Measurements from ENCODE around the gene SYP. TPM values are rescaled to one million over a fixed set of nuclear protein-coding genes. Genes with fewer than 3 reads are reported as not detected.
A peak's percentile ranks its signal among the peaks of the same experiment; 100 is the strongest.
"Not testable (repeated sequence)": the region's sequence is repeated elsewhere in the genome, so short reads cannot be mapped to it uniquely, and the experiment has no call there.

Gene SYP
- total RNA-seq, 1 donor from 2014 or later = 1.00 TPM

GRCh38 chrX:49171752-49172279 lies 28.2 kb downstream of the SYP start, which contains the start of gene PLP2:
TSS of gene PLP2 (plus strand) at chrX:49171898. CDS start at chrX:49172001, 103 bp downstream.
- DNase-seq (ENCODE audit: low spot score) = no peak

- no peak for DNase-seq (ENCODE audit: low spot score)
Observed at GRCh38 chrX:49167740-49168108, 32.3 kb downstream of the SYP start.

- no peak for DNase-seq (ENCODE audit: low spot score)
Observed at GRCh38 chrX:49166914-49167739, 32.9 kb downstream of the SYP start.

GRCh38 chrX:49165901-49166881 lies 33.8 kb downstream of the SYP start:
- no peak for DNase-seq (ENCODE audit: low spot score)

- DNase-seq (ENCODE audit: low spot score) = no peak
Observed at GRCh38 chrX:49164589-49165360, 35.2 kb downstream of the SYP start.

GRCh38 chrX:49163555-49164419 lies 36.2 kb downstream of the SYP start:
- DNase-seq (ENCODE audit: low spot score) = peak; percentile 94

GRCh38 chrX:49162620-49163019 lies 37.4 kb downstream of the SYP start, which contains the start of gene MAGIX:
TSS of gene MAGIX (plus strand) at chrX:49162758. CDS start at chrX:49162890, 132 bp downstream.
- no peak for DNase-seq (ENCODE audit: low spot score)

- no peak for DNase-seq (ENCODE audit: low spot score)
Observed at GRCh38 chrX:49161632-49162031, 38.4 kb downstream of the SYP start.

GRCh38 chrX:49160908-49161307 lies 39.1 kb downstream of the SYP start:
- DNase-seq (ENCODE audit: low spot score) = no peak

GRCh38 chrX:49157194-49157593 lies 42.8 kb downstream of the SYP start:
- no peak for DNase-seq (ENCODE audit: low spot score)

GRCh38 chrX:49155900-49156837 lies 43.8 kb downstream of the SYP start:
- peak; percentile 96 for DNase-seq (ENCODE audit: low spot score)

- DNase-seq (ENCODE audit: low spot score) = no peak
Observed at GRCh38 chrX:49155243-49155899, 44.6 kb downstream of the SYP start.

GRCh38 chrX:49153467-49153866 lies 46.5 kb downstream of the SYP start:
- DNase-seq (ENCODE audit: low spot score) = no peak

- not testable (repeated sequence) for DNase-seq (ENCODE audit: low spot score)
Observed at GRCh38 chrX:49149291-49149690, 50.7 kb downstream of the SYP start.

- DNase-seq (ENCODE audit: low spot score) = not testable (repeated sequence)
Observed at GRCh38 chrX:49148390-49149100, 51.4 kb downstream of the SYP start.

GRCh38 chrX:49147936-49148335 lies 52.1 kb downstream of the SYP start:
- DNase-seq (ENCODE audit: low spot score) = no peak

- DNase-seq (ENCODE audit: low spot score) = no peak
Observed at GRCh38 chrX:49147282-49147681, 52.7 kb downstream of the SYP start.

All from mesenteric fat pad (tissue), 1 donor.